ENCODE data around the gene ALLC.
"Not testable (repeated sequence)": the region's sequence is repeated elsewhere in the genome, so short reads cannot be mapped to it uniquely, and the experiment has no call there.

Gene ALLC

DNA sequence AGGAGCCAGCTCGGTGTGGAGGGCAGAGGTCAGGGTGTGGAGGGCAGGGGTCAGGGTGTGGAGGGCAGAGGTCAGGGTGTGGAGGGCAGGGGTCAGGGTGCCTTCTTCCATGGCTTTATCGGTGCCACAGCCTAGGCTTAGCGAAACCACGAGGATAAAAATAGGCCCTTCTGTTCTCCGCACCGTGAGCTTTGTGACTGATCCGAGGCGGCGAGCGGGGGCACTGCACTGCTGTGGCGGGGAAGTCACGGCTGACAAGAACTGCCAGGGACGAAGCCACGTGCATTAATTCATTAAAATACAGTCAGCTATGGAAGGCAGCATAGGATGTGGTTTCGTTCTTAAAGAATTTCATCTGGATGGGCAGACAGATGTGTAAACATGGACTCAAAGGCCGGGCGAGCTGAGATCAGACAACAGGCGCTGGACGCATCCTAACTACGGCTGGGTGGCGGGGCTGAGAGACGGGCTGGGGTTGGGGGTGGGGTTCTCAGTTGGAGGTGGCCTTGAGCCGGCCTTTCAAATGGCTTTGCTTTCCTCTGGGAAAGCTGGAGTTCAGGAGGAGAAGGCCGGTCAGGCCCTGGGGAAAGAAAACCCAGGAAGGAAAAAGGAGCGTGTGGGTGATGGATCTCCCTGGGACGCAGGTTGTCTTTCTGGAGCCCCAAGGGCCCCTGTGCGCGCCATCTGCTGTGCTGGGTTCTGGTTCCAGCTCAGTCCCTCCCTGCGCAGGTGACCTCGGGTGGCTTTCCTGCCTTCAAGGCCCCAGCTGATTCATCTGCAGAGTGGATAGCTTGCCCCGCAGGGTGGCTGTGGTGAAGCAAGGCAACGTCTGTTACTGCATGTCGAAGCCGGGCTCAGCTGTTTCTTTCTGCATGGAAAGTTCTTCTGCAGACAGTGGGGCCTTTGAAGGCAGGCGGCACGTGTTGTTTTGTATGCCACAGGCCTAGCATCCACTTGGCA lies 958 bp upstream of the ALLC start:
- DNase-seq: no peak

DNA sequence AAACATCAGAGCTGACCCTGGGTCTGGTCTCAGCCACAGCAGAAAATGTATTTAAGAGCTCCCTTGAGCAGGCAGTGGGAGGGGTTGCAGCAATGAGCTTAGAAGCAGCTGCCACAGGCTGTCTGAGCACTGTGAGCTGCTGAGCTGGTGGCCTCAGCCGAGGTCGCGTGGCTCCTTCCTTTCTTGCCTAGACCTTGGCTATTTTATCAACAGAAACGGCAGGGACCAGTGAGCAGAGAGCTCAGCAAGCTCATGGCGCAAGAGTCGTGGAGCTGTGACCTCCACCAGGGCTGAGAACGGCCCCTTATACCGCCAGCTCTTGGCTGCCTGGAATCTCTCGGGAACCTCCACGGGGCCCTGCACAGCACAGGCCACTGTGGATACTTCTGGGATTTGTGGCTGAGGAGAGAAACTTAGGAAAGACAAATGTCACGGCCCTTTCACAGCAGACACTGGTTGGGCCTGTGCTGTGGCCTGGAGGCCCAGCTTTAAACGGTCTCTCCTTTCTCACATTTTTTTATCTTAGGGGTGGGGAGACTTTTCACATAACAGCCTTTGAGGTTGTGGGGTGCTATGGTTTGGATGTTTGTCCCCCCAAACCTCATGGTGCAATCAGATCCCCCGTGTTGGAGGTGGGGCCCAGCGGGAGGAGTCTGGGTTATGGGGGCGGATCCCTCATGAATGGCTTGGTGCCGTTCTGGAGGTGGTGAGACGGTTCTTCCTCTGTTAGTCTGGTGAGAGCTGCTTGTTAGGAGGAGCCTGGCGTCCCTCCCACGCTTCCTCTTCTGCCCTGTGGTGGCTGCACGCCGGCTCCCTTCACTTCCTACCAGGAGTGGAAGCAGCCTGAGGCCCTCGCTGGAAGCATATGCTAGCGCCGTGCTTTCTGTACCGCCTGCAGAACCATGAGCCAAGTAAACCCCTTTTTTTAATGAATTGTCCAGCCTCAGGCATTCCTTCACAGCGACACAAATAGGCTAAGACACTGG lies 1.7 kb downstream of the ALLC start:
- DNase-seq: no peak

DNA sequence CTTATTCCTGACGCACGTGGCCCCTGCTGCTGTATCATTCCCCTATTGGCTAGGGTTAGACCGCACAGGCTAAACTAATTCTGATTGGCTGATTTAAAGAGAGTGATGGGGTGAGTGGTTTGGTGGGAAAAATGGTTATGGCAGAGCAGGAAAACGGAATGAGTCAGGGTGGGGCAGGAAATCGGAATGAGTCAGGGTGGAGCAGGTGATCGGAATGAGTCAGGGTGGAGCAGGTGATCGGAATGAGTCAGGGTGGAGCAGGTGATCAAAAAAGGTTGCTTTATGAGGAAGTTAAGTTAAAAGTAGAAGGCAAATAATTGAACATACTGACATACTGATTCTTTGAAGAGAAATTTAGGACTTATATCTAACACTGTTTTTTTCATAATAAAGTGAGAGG lies 2.6 kb downstream of the ALLC start:
- not testable (repeated sequence) for DNase-seq

DNA sequence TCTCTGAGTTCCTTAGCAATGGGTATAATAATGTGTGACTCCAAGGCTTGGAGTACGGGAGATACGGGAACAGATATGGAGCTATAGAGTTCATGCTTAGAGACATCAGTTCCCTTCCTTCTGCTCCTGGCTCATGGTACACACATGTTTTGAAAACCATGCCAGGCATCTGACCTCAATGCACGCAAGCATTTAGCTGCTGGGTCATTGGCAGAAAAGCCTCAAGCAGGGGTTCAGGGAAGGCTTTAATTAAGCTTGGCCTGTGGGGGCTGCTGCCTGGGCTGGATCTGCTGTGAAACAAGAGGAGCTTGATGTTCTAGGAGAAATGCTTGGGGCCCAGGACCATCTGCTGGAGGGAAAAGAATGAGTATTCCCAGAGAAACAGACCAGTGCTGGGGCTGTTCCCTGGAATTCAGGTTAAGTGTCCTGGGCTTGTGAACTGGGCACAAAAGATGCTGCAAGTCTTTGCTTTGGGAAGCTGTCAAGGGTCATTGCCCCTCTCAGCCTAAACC lies 3.2 kb downstream of the ALLC start:
- DNase-seq: no peak

DNA sequence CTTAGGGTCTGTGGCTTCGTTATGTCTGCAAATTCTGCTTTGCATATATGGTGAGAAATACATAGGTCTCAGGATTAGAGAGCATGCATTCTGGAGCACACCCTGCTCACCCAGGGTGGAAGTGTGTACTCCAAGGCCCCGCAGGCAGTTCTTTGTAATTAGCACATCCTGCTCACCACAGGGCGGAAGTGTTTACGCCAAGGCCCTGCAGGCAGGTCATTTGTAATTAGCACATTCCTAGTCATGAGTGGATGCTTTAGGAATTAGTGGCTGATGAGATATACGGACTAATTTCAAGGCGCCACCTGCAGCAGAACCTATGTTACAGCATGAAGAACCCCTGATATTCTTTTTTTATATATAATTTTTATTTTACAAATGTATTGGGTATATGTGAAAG lies 4.2 kb downstream of the ALLC start:
- no peak for DNase-seq

DNA sequence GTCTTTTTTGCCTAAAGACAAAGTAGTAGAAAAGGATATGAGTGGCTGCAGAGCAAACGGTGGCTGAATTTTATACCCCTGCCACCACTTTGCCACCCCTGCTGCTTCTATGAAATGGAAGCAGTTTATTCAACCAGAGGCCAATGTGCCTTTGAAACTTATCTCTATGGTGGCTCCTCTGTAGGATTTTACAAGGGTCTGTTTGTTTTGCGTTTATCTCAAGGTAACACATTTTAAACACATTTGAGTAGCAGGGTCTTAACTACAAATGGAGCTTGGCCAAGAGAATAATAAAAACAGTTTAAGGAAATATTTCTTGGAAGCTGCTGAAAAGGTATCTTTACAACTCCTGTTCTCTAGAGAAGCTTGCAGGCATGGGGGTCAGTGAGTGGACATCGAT lies 6.1 kb downstream of the ALLC start:
- no peak for DNase-seq

DNA sequence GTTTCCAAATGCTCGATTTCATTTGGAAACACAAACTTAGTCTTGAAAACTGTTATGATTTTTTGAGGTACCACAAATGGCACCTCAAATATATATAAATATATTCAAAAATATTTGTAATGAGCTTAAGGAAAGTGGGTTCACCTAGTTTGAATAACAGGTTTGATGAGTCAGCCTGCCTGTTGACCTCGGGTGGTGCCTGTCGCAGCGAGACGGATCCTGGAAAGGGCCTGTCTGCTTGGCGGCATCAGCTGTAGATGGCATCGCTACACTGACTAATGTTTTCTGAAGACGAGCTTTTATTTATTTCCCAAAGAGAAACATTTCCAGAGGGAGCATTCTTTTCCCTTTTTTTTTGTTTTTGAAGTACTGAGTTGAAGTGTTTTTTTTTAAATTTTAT lies 6.9 kb downstream of the ALLC start:
- no peak for DNase-seq

DNA sequence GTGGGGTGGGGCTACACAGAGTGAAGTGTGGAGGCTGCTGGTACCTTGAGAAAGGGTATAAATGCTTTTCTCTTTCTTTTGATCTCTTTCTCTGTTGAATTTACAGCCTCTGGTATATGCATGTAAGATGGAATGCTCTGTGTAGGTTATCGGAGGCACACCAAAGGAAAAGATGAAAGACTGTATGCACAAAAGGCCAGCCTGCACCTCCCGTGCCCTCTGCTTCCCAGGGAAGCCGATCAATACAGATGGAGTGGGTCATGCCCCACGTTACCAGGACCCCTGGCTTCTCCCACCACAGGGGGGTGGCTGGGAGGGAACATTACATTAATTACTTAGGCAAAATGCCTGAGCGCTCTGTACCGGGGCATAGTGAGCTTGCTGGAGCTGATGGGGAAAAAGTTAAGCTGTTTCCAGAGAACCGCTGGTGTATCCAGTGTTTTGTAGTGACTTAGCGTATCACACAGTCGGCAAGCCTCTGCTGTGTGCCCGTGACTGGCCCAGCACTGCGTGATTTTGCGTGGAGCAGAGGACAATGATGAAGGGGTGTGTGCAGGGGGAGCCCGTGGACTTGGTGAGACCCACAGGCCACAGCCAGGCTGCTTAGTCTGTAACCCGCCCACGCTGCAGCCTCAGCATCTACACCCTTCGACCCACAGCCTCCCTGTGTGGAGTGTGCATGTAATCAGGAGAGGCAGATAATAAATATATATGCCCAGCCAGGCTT lies 8.0 kb downstream of the ALLC start:
- DNase-seq: no peak

DNA sequence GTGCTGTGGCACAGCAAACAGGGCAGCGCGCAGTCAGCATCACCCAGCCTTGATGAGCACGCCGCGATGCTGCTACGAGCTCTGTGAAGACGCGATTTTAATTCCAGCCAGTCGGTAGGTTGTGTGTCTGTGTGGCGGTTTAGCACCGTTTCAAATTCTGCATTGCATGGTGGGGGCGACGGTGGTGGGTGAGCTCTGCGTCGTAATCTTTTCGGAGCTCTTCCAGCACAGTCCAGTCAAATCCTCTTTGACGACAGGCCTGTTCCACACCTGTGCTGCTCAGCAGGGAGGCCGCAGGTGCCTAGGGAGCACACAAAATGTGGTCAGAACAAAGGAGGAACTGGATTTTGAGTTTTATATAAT lies 8.6 kb downstream of the ALLC start:
- no peak for DNase-seq

DNA sequence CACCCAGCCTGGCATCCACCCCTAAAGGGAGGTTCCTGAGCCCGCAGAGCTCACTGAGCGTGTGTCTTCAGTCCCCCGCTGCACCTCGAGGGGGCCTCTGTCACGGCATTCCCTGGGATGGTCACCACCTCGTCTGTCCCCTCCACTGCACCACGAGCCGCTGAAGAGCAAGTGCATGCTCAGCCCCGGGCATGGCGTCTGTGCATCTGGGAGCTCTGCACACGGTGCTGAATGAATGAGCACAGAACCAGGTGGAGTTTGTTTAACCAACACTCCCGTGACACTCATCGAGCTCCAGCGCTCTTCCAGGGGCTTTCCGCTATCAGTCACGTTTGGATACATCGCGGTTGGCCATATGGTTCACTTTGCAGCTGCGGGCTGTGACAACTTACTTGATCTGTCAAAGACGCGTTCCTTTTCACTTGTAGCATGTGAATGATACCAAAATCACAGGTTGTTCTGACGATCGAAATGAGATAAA lies 9.2 kb downstream of the ALLC start:
- no peak for DNase-seq

DNA sequence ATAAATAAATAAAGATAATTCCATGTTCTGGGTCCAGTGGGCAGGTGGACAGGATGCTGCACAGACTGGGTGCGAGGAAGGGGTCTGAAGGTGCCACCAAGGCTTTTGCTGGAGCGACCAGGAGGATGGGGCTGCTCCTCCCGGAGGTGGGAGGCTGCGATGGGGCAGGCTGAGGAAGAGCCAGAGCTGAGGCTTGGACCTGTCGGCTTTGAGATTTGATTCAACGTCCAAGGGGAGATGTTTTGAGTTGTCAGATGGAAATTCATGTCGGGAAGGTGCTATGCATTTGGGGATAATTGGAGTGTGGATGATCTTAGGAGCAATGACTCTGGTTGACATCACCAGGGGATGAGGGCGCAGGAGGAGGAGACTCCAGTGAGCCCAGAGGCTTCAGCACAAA lies 11.7 kb downstream of the ALLC start:
- DNase-seq: no peak

DNA sequence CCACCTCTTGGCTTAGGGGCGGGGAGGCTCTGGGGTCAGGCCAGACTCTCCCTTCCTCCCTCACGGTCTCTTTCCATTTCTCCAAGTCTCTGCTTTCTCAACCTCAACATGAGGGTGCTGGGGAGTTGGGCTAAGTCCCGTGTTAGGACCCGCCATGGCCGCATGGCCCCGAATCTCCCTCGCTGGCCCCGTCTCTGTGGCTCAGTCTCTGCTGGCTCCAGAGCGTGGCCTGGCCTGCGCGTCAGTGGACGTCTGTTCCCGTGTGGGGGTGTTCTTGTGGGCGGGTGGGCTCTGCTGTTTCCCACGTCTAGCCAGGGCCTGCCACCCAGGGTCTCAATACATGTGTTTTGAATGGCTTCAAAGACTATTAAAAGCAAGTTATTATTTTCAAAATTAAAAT lies 12.4 kb downstream of the ALLC start:
- no peak for DNase-seq

DNA sequence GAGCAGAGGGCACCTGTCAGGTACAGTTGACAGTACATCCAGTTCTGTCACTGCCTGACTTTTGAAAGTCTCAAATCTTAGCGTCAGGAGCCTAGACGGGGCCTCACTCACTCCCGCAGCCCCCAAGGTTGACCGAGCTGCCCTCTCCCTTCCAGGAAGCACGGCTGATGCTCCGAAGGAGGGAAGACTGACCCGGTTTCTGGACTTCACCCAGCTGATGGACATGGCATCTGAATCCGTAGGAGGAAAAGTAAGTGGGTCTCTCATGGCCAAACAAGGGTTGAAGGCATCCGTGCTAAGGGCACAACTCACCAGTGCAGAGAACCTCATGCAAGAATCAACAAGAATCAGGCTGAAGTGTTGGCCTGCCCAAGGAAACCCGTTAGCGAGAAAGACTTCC lies 12.9 kb downstream of the ALLC start:
- DNase-seq: no peak

DNA sequence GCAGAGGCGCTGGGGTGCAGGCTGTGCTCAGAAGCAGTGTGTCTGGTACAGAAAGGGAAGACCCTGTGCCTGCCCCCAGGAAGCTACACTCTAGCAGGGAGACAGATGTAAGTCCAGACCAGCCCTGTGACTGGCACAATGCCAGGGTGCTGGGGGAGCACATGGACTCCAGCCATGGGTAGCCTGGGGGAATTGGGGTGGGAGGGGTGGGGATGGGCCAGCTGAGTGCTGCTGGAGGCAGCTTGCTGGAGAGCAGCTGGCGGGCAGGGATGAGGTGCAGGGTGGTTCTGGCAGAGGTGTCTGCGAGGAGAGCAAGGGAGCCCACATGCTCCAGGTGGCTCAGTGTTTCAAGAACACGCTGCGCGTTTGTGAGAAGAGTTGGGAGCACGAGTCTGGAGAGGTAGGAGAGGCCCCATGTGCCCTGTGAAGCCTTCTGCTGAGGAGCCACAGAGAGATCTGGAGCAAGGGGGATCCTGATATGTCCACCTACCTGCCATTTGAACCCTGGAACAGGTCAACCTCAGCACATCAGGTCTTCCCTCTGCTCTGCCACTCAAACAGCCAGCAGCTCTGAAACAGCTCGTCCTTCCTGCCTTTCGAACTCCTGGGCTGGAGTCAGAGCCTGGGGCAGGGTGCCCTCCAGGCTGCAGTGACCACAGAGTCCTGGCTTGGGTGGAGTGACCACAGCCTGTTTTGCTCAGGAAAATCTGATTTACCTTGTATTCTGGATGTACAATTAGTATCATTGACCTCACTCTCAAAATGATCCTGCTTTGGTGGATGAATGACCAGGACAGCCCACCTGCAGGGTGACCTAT lies 15.1 kb downstream of the ALLC start:
- no peak for DNase-seq

DNA sequence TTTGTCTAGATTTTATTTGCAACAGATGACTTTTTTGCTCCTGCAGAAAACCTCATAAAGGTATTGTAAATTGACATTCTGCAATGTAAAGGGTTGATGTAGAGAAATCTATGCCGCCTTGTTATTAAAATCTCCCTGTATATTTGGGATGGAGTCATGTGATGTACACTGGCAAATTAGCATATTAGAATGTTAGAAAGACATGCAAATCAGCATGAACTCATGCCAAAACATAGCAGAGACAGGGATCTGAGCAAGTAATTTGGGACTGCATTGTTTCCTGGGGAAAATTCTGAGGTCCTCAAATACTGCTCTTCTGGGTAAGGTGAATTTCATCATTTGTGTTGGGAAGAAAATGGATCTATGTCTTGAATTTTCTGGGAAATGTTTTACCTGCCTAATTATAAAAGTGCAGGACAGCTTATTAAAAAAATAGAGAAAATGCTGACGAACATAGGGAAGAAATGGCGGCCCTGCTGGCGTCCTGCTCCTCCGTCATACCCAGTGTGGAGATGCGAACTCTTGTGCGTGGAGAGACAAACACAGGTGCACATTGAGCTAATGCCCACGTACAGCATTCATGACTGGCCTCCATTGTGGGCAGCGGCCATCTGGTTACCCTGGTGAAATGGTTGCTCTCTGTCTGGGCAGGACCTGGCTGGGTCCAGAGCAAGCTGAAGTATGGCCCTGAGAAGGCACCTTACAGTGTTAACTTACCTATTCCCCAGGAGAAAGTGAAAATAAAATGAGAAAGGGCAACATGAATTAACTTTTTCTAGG lies 16.3 kb downstream of the ALLC start:
- no peak for DNase-seq

DNA sequence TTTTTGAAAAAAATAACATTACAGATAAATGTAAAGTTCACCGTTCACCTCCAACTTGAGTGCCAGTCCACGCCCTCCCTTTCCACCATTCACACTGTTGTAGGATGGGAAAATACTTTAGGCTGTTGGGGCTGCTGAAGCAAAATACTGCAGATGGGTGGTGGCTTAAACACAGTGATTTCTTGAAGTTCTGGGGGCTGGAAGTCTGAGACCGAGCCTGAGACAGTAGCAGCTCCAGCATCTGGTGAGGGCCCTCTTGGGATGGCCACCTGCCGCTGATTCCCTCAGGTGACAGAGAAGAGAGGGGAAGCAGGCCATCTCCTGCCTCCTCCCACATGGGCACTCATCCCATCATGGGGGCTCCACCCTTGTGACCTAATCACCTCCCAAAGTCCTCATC lies 17.7 kb downstream of the ALLC start:
- no peak for DNase-seq

DNA sequence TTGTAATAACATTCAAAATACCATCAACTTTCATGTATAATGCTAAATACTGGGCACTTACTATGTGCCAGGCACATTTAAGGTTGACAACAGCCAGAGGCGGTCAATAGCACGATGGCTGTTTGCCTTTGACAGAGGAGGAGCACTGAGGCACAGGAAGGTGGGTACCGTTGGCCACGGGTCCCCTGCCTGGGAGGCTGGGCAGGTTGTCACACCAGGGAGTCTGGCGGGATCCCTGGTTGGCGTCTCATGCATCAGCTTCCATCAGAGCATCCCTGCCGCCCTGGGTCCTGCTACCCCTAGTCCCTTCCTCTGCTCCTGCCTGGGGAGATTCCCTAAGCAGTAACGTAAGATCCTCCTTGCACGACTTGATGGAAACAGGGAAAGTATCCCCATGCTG lies 19.4 kb downstream of the ALLC start:
- no peak for DNase-seq

DNA sequence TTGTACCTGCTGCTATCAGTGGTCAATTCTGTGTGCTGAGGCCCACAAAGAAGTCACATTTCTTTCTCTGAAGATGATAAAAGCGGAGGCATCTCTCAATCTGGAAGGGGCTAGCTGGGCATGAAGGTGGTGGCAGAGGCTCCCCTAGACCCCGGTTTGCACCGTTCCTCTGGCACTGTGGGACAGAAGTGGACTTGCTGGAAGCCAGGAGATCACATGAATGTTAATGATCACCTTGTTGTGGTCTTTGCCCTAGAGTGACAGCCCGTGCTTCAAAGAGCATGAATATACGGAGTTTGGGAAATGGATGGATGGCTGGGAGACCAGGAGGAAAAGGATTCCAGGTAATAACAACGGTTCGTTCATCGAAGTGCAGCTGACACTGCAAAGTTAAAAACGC lies 20.2 kb downstream of the ALLC start:
- DNase-seq: no peak

DNA sequence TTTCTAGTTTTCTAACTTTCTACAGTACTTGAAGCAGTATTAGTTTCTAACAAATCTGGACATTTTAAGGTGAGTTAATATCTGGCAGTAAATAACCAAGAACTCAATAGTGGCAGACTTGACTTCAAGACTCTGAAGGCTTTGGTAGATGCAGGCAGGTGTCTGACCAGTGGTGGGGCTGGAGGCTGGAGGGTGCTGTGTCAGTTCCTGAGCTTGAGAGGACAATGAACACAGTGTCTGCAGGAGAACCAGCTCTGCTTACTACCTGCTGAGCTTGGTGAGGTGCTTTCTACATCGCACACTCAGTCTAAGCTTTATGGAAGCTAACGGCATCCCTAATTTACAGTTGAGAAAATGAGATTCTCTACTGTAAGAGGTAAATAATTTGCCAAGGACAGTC lies 21.2 kb downstream of the ALLC start:
- DNase-seq: no peak

DNA sequence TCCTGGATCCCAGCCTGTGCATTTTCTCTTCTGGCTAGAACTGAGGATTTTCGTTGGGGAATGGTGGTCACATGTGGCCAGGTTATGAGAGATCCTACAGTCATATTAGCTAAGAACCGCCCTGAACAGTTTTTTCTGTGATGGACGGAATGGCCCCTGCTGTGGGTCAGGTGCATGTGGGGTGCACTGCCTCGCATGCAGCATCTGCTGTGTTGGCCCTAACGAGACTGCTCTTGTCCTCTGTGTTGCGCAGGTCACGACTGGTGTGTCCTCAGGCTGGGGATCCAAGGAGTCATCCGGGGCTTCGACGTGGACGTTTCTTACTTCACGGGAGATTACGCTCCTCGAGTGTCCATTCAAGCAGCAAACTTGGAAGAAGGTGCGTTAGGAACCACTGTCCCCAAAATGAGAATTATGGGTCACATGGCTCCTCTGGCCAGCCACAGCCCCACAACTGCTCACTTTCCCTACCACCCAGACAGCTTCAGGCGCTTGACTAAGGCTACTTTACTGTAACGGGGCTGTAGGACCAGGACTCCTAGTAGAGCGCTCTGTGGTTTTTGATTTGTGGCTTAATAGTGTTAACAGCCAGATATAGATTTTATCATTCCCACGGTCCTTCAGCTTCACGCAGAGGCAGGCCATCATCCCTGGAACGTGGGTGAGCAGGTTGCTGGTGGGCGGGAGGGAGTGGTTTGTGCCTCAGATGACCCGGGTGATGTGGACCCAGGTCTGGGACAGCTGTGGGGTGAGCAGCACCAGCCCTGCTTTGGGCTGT lies 21.8 kb downstream of the ALLC start:
- no peak for DNase-seq

Measured in cortex of kidney (tissue), 1 donor.